ENCODE data around the gene CDH23. TPM values are rescaled to one million over a fixed set of nuclear protein-coding genes. Genes with fewer than 3 reads are reported as not detected.

CDH23 gene
- polyA plus RNA-seq, 3 donors, result 0.51 to 0.96 (median 0.80) TPM

- DNase-seq (ENCODE audit: low read depth in 3 of 3, low spot score in 2 of 3), result no peak
Observed at GRCh38 chr10:71836596-71836974, 439.9 kb downstream of the CDH23 start.

DNA sequence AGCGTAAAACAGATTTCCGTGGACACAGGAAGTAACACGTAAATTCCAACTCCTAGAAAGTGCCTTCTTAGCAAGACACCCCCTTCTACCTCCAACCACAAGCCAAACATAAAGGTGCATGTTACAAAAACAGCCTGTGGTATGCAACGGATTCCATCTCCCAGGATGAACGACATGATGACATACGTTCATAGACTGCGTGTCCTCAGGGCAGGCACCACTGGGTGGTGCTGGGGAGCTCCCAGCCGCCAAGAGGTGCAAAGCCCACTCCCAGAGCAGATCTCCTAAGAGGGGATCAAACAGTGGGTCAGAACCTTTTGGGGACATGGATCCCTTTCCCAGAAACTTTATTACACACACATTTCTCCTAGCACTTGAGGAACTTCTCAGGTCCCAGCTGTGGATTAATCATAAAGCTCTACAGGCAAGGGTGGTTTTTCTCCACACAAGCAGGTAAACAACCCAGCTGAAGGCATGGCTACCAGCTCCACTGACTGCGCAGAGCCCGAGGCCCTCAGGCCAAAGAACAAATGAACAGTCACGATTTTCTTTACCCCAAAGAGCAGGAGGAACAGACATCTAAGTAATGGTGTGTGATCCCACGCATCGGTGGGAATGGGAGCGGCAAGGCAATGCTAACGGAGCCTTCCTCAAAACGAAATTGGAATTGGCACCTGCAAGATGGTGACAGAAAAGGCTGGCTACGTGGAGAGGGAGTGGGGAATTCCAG, 440.5 kb downstream of the CDH23 start:
- no peak for DNase-seq (ENCODE audit: low read depth in 3 of 3, low spot score in 2 of 3)

DNA sequence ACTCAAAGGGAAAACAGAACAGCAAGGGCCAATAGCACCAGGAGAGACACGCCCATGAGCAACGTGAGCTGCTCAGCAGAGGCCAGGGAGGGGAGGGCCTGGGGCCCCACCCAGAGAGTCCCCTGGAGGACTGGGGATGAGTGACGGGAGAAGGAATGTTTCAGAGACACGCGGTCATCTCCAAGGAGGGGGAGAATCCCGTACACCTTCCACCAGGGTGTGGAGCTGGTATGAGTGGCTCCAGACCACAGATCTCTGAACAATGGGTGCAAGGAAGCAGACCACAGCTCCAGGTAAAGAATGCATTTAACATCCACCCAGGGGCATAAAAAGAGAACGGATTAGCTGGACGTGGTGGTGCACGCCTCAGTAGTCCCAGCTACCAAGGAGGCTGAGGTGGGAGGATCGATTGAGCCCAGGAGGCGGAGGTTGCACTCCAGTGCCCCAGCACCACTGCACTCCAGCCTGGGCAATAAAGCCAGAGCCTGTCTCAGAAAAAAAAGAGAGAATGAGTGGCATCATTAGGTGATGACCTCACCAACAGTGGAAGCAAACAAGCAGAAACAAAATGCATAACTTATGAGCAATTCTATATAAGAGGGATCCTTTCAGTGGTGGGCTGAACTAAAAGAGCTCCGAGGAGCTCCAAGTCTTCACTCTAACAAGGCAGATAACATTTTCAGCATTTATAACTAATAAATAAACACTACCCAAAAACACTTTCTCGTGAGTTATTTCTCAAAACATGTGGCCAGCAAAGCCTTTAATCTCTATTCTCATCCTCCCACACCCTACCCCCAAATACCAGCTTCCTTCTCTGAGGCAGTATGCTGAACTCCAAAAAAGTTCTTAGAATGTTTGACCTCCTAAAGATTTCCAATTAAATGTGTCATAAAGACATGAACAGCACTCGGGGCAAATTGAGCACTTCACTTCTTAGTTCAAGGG, 441.8 kb downstream of the CDH23 start:
- no peak for DNase-seq (ENCODE audit: low read depth in 3 of 3, low spot score in 2 of 3)

DNA sequence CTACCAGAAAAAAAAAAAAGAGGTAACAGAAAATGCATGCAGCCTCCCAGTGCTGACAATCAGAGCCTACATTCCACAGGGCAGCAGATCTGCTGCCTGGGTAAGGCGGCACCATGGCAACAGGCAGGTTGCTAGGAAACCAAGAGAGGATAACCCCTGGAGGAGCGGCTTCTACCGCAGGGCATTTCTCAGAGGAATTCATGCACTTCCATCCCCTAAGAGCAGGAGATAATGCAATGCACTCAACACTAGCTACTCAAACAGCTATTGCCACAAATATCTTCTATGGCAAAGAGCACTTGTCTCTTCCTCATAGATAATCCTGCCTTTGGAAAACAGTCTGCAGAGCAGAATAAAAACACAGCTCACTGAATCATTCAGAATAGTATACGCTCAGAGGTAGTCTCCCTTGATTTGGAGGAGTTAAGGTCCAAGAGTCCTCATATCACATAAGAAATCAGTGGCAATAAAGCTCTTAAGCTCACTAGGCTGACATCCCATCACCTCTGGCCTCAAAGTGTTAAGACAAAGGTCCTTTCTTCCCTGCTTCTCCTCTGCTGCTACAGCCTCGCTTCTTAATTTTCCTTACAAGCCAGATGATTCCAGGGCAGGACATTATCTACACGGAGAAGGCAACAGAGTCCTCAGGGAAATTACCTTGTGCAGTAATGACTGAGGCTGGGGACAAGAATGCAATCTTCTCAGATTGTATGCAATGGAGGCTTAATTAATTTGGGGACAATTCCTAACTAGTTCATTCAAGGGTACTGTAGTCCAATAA, 443.6 kb downstream of the CDH23 start:
- DNase-seq (ENCODE audit: low read depth in 3 of 3, low spot score in 2 of 3), result peak in 2 of 3 donors; percentile 70 to 84

- no peak for DNase-seq (ENCODE audit: low read depth in 3 of 3, low spot score in 2 of 3)
Observed at GRCh38 chr10:71840958-71841335, 444.2 kb downstream of the CDH23 start.

DNA sequence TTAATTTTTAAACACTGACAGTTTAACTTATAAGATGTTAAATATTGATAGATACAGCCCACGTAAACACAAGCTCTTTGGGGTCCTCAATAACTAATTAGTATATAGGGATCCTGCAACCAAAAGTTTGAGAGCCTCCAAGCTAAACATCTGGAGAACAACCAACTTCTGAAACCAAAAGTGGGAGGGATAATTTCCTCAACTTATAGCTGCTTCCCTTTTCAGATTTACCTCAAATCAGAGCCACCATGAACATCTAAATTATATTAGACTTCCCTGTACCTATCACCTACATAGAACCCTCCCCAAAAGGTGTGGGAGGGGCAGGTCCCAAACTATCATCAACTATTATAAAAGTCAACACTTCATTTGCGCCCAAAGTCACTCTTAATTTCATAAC, 445.7 kb downstream of the CDH23 start:
- no peak for DNase-seq (ENCODE audit: low read depth in 3 of 3, low spot score in 2 of 3)

GRCh38 chr10:71842856-71843686, 446.4 kb downstream of the CDH23 start:
- DNase-seq (ENCODE audit: low read depth in 3 of 3, low spot score in 2 of 3), result no peak

DNA sequence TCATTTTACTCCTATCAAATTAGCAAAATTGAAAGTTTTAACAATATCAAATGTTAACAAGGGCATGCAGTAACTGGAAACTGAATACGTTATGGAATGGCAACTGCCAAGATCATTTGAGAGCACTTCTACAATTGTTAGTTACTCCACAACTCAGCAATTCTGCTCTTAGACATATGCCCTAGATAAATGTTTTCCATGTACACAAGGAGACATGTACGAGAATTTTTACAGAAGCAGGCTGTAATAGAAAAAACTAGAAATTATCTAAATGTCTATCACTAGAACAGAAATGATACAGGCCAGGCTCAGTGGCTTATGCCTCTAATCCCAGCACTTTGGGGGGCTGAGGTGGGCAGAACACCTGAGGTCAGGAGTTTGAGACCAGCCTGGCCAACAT, 447.4 kb downstream of the CDH23 start:
- DNase-seq (ENCODE audit: low read depth in 3 of 3, low spot score in 2 of 3), result no peak

DNA sequence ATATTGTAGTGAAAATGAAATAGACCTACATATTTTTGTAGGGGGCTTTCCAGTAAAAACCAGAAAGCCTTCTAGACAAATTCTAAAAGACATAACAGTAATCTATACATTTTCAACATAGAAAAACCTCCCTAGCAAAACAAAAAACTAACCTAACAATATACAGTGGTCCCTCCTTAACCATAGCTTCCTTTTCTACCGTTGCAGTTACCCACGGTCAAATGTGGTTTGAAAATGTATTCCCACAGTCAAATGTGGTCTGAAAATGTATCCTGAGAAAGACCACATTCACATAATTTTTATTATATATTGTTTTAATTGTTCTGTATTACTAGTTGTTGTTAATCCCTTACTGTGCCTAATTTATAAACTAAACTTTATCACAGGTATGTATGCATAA, 448.0 kb downstream of the CDH23 start:
- DNase-seq (ENCODE audit: low read depth in 3 of 3, low spot score in 2 of 3), result no peak

GRCh38 chr10:71845410-71846405, 449.0 kb downstream of the CDH23 start:
- DNase-seq (ENCODE audit: low read depth in 3 of 3, low spot score in 2 of 3), result no peak

GRCh38 chr10:71846816-71847215, 450.1 kb downstream of the CDH23 start:
- no peak for DNase-seq (ENCODE audit: low read depth in 3 of 3, low spot score in 2 of 3)

DNA sequence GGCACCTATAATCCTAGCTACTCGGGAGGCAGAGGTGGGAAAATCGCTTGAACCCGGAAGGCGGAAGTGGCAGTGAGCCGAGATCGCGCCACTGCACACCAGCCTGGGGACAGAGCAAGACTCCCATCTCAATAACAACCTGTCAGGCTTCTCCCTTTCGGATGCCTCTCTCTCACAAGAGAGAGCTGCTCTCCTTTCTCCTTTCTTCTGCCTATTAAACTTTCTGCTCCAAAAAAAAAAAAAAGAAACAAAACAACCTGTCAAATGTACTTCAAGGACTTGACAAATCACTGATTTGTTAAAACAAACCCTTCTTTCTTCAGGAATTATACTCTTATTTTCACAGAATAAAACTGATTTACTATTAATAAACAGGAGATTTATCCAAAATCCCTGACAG, 450.7 kb downstream of the CDH23 start:
- DNase-seq (ENCODE audit: low read depth in 3 of 3, low spot score in 2 of 3), result no peak

DNA sequence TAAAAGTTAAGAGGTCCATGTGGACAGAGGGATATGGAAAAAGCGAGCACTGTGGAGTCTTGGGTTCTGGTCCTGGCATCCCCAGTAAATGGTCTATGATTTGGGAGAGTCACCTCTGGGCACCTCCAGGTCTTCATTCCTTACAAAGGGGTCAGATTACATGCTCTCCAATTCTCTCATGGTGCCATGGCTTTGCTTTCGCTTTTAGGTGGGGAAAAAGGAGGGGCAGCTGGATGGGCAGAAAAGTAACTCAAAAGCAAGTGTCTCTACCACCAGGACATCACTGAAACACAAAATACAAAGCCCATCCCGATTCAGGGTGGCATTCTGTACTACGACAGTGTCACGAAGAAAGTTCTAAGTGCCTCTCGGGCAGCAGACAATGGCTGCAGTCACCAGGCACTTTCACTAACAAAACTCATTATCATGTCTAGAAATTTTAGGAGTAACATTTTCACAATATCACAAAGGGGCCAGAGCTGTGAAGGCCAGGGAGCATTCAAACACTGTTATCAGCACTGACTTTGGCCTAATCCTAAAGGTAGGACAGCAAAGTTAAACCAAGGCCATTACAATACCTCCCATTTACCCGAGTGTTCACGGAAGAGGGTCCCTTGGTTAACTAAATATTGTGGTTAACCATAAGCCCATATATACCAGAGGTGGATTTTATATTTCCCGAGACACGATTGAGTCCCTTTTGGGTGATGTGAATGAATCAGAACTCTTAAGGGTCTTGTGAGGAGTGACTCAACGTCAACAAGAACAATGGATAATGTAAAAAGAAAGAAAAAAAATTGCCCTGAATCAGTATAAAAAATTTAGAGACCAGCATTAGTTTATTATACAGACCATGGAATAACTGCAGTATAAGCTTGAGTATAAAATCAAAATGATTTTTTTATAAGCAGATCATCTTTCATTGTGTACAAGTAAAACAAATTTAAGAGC, 451.9 kb downstream of the CDH23 start:
- DNase-seq (ENCODE audit: low read depth in 3 of 3, low spot score in 2 of 3), result no peak

DNA sequence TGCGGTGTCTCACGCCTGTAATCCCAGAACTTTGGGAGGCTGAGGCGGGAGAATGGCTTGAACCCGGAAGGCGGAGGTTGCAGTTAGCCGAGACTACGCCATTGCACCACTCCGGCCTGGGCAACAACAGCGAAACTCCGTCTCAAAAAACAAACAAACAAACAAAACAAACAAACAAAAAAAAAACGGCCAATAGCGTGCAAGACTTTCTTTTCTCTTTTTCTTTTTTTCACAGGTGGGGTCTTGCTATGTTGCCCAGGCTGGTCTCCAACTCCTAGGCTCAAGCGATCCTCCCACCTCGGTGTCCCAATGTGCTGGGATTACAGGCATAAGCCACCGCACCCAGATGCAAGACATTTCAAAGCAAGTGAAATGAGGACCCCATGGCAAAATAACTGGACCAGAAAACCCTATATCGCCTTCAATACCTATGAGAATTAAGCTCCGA, 452.8 kb downstream of the CDH23 start:
- no peak for DNase-seq (ENCODE audit: low read depth in 3 of 3, low spot score in 2 of 3)

DNA sequence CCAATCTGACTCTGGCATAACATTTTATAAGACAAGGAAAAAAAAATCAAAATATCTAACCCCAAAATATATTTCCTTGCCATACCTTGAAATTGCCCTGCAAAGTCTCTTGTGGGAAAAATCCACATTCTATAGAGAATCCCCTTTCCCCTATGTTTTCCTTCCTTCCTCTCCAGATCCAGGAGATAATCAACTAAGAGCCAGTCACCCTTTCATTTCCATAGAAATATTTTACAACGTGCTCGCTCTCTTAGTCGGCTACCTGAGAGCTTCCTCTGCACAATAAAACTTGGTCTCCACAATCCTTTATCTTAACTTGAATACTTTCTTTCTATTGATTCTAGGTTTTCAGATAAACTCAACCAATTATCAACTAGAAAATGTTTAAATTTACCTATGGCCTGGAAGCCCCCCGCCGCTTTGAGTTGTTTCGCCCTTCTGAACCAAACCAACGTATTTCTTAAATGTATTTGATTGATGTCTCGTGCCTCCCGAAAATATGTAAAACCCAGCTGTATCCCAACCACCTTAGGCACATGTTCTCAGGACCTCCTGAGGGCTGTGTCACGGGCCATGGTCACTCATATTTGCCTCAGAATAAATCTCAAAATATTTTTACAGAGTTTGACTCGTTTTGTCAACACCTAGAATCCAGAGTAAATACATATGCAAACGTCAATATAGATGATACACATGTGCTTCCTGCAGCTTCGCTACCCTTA, 453.5 kb downstream of the CDH23 start:
- DNase-seq (ENCODE audit: low read depth in 3 of 3, low spot score in 2 of 3), result peak in 1 of 3 donors; percentile 7

DNA sequence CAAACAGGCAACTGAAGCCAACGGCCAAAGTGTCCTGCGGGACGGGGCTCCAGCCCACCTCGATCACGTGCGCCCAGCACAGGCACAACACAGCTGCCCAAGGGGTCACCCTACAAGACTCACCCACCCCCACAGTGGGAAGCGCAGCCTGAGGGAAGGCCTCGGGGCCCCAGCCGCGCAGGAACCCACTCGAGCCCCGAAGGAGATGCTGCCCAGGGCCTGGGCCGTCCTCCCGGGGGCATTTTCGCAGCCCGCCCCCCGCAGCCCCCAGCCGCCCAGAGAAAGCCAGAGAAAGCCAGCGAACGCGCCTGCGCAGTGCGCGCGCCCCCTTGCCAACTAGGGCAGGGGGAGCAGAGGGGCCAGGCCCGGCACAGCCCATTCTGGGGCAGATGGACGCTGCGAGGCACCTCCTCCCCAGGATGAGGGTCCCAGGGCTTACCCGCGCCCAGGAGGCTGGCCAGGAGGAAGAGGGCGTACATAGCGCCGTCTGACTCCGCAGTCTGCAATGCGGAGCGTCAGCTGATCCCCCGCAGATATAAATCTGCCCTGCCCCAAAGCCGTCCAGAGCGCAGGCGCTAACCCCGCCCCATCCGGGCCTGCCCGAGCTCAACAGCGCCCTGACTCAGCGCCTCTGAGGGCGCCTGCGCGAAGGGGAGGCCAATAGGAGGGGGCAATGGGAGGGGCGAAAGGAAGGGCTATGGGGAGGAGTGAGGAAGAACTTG, 454.2 kb downstream of the CDH23 start, which contains the start of gene PSAP:
TSS of gene PSAP (minus strand) at position 509 of the 722 bp plus-strand sequence. CDS start at position 479, 30 bp downstream.
- DNase-seq (ENCODE audit: low read depth in 3 of 3, low spot score in 2 of 3), result peak; percentile 92 to 97 (median 95)

Data from right renal cortex interstitium (tissue), 3 donors.